IMR-90 (cell line): ENCODE data around the gene HOXB8. TPM values are rescaled to one million over a fixed set of nuclear protein-coding genes. Genes with fewer than 3 reads are reported as not detected.

ENCODE experiments used
- ATAC-seq: fragments of 200-7000 bp; cut with Tn5 transposase; 2 replicates; pipeline ENCODE4 v1.9.1; 2020; ENCODE audit warnings: low read depth, mild to moderate bottlenecking, moderate library complexity
- BruUV-seq: library from RNA; stranded (reverse); fragments of 400-500 nt; replicated peaks from 2 replicates; lab custom pipeline; 2021; lab: Mats Ljungman, UMichigan
- CTCF ChIA-PET: fragments of 300-600 bp; formaldehyde crosslinking; extraction: SDS; loops from one replicate; lab custom pipeline; 2021; ENCODE audit warnings: antibody characterized with exemption; lab: Yijun Ruan, JAX
- POLR2A ChIA-PET: fragments of 300-600 bp; sonication (Branson Sonifier 250); formaldehyde crosslinking; loops from one replicate; lab custom pipeline; 2022; ENCODE audit warnings: antibody characterized with exemption; ENCODE audit not compliant: unreplicated experiment; lab: Charles Lee
- DNase-seq: peaks from one replicate; pipeline ENCODE4 v3.0.0; 2013
- H2AFZ ChIP-seq: replicated peaks from 2 replicates; pipeline ENCODE3; 2013; ENCODE audit warnings: low read length, mild to moderate bottlenecking; ENCODE audit not compliant: poor library complexity
- H2AK5ac ChIP-seq: 2 replicates; pipeline ENCODE4 v1.6.1; 2013; ENCODE audit warnings: low read depth, low read length, inconsistent platforms
- H2AK9ac ChIP-seq: replicated peaks from 2 replicates; pipeline ENCODE3; 2013; ENCODE audit warnings: mild to moderate bottlenecking, low read depth, low read length, moderate library complexity; ENCODE audit not compliant: poor library complexity
- H2BK120ac ChIP-seq: 2 replicates; pipeline ENCODE4 v1.6.1; 2013; ENCODE audit warnings: low read depth, low read length, inconsistent platforms
- H2BK15ac ChIP-seq: 3 replicates; pipeline ENCODE4 v1.6.1; 2013; ENCODE audit warnings: low read depth, low read length, inconsistent platforms
- H2BK20ac ChIP-seq: 2 replicates; pipeline ENCODE4 v1.6.1; 2013; ENCODE audit warnings: low read depth, mild to moderate bottlenecking, inconsistent platforms, low read length, moderate library complexity
- H2BK5ac ChIP-seq: 2 replicates; pipeline ENCODE4 v1.6.1; 2013; ENCODE audit warnings: mild to moderate bottlenecking, low read depth, low read length, inconsistent platforms; ENCODE audit not compliant: poor library complexity, severe bottlenecking
- H3K14ac ChIP-seq: replicated peaks from 2 replicates; pipeline ENCODE4 v1.6.1; 2013; ENCODE audit warnings: low read depth, low read length, inconsistent platforms
- H3K18ac ChIP-seq: 2 replicates; pipeline ENCODE4 v1.6.1; 2013; ENCODE audit warnings: low read depth, low read length, control low read depth
- H3K23ac ChIP-seq: 2 replicates; pipeline ENCODE4 v1.6.1; 2013; ENCODE audit warnings: low read depth, low read length, inconsistent platforms
- H3K27ac ChIP-seq: 2 replicates; pipeline ENCODE4 v1.5.1; 2013; ENCODE audit warnings: mild to moderate bottlenecking, control low read depth, low read length; ENCODE audit not compliant: insufficient read depth
- H3K27me3 ChIP-seq: 2 replicates; pipeline ENCODE4 v1.6.1; 2013; ENCODE audit warnings: low read length; ENCODE audit not compliant: control insufficient read depth, insufficient read depth
- H3K36me3 ChIP-seq: 2 replicates; pipeline ENCODE4 v1.6.1; 2013; ENCODE audit warnings: low read length, mixed read lengths; ENCODE audit not compliant: control insufficient read depth, insufficient read depth
- H3K4ac ChIP-seq: 2 replicates; pipeline ENCODE4 v1.6.1; 2013; ENCODE audit warnings: low read depth, low read length, inconsistent platforms
- H3K4me1 ChIP-seq: 2 replicates; pipeline ENCODE4 v1.6.1; 2013; ENCODE audit warnings: low read length, mixed read lengths; ENCODE audit not compliant: control insufficient read depth, insufficient read depth
- H3K4me2 ChIP-seq: 2 replicates; pipeline ENCODE4 v1.6.1; 2013; ENCODE audit warnings: low read depth, mild to moderate bottlenecking, control low read depth, low read length, moderate library complexity
- H3K4me3 ChIP-seq: 2 replicates; pipeline ENCODE4 v1.5.1; 2013; ENCODE audit warnings: low read depth, mild to moderate bottlenecking, control low read depth, low read length, moderate library complexity; ENCODE audit not compliant: insufficient read depth
- H3K56ac ChIP-seq: 2 replicates; pipeline ENCODE4 v1.6.1; 2013; ENCODE audit warnings: low read length, inconsistent platforms; ENCODE audit not compliant: insufficient read depth; ENCODE audit errors: extremely low read depth
- H3K79me1 ChIP-seq, 2 experiments: 2 replicates each; pipeline ENCODE4 v1.6.1; 2013; ENCODE audit warnings: low read length in 2 of 2, inconsistent platforms in 1 of 2, low read depth in 1 of 2
- H3K9ac ChIP-seq: 2 replicates; pipeline ENCODE4 v1.6.1; 2013; ENCODE audit warnings: low read depth, low read length, control low read depth
- H3K9me1 ChIP-seq: 2 replicates; pipeline ENCODE4 v1.6.1; 2013; ENCODE audit warnings: low read length, inconsistent platforms; ENCODE audit not compliant: insufficient read depth
- H3K9me3 ChIP-seq: 2 replicates; pipeline ENCODE4 v1.6.1; 2013; ENCODE audit warnings: low read length; ENCODE audit not compliant: control insufficient read depth, insufficient read depth
- H4K20me1 ChIP-seq: 2 replicates; pipeline ENCODE4 v1.6.1; 2013; ENCODE audit warnings: low read length, inconsistent platforms; ENCODE audit not compliant: insufficient read depth
- H4K5ac ChIP-seq: 2 replicates; pipeline ENCODE4 v1.6.1; 2013; ENCODE audit warnings: mild to moderate bottlenecking, low read depth, low read length, control low read depth
- H4K8ac ChIP-seq, 2 experiments: 2 replicates each; pipeline ENCODE4 v1.6.1; 2013; ENCODE audit warnings: low read depth in 2 of 2, low read length in 2 of 2, control low read depth in 1 of 2, inconsistent platforms in 1 of 2
- H4K91ac ChIP-seq: 2 replicates; pipeline ENCODE4 v1.6.1; 2013; ENCODE audit warnings: low read depth, low read length, inconsistent platforms; ENCODE audit not compliant: insufficient read depth
- BHLHE40 ChIP-seq: fragments of 150-350 bp; IDR thresholded peaks from 2 replicates; pipeline ENCODE4 v1.6.1; 2016; ENCODE audit warnings: mild to moderate bottlenecking, low read depth, low read length
- RAD21 ChIP-seq: IDR thresholded peaks from 2 replicates; pipeline ENCODE4 v1.6.1; 2012; ENCODE audit warnings: low read length, improper control_type of control experiment
- WGBS, 2 experiments: methylation state at CpG; one replicate each; pipeline versions ENCODE4 v1.1.5 to v1.1.7; 2013; ENCODE audit warnings: missing lambda C conversion rate in 2 of 2; ENCODE audit not compliant: insufficient read length in 1 of 2; ENCODE audit errors: extremely low coverage in 2 of 2; 5-methylcytosine and 5-hydroxymethylcytosine counted together
- dilution Hi-C: fragments of 300-500 bp; cut with HindIII; formaldehyde crosslinking; loops from one replicate; pipeline ENCODE4 v1.14.3; 2018; ENCODE audit warnings: low sequenced_read_pairs; ENCODE audit not compliant: unreplicated experiment
- in situ Hi-C: fragments of 300-500 bp; cut with MboI; formaldehyde crosslinking; loops from 3 replicates; pipeline ENCODE4 v1.14.3; 2019; ENCODE audit warnings: low sequenced_read_pairs, inconsistent platforms, mixed read lengths
- intact Hi-C: fragments of 100-400 bp; cut with micrococcal nuclease; formaldehyde crosslinking; loops from 2 replicates; pipeline ENCODE4 v1.10.0; 2022
- polyA plus RNA-seq, 3 experiments: library from polyadenylated mRNA; depleted of rRNA; stranded (reverse); fragments of >200 nt; gene quantifications; 2 replicates each; pipeline ENCODE4 v1.2.3, GENCODE V29; 2012; ENCODE audit warnings: low replicate concordance in 1 of 3
- total RNA-seq: library from RNA; depleted of rRNA; stranded (reverse); fragments of >200 nt; gene quantifications from 2 replicates; pipeline ENCODE4 v1.2.3, GENCODE V29; 2012
- TF ChIP-seq, protein P1 (sequence below): fragments of 150-350 bp; IDR thresholded peaks from 2 replicates; pipeline ENCODE4 v1.6.1; 2016; ENCODE audit warnings: low read depth, mild to moderate bottlenecking, low read length, moderate library complexity, borderline replicate concordance
- TF ChIP-seq, protein P2 (sequence below): fragments of 150-350 bp; IDR thresholded peaks from 2 replicates; pipeline ENCODE4 v1.6.1; 2017; ENCODE audit warnings: mild to moderate bottlenecking, antibody characterized with exemption, low read length, low read depth

The HOXB8 gene
- total and polyA plus RNA-seq, 2 of the 4 experiments (the other 2 are of a cell fraction), result 0.54 to 5.3 TPM

DNA sequence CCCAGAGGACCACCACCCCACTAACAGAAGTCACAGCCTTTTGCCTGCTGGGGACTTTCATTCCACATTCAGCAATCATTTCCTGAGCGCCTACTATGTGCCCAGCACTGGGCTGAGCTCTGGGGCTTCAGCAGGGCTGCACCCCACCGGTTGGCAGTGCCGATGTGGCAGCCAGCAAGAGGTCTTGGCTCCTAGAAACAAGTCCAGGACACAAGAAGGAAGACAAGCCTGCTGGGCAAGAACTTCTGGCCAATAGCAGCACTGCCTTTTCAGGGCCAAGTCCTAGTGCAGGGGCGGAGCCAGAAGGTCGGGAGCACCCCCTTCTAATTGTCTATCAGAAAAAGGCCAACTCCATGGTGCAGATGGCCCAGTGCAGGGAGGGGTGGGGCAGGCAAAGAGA lies 24.0 kb upstream of the HOXB8 start:
- DNase-seq, result no peak
- Histone ChIP-seq H3K79me1 (no peaks in the 10 kb centered on the region), H4K8ac (no peak overlapping the region), H4K20me1 (no peaks in the 10 kb centered on the region; the same call in 1 of the 2 replicates), H3K27me3 (peaks cover 99% of the 10 kb centered on the region), H2AFZ (no peak overlapping the region), H3K4me2 (no peak overlapping the region), H2BK20ac (no peak overlapping the region), H3K27ac (no peak overlapping the region), H3K4me3 (no peak overlapping the region), H3K9me1 (no peaks in the 10 kb centered on the region), H3K23ac (no peak overlapping the region), H3K4ac (no peak overlapping the region), H3K36me3 (no peaks in the 10 kb centered on the region), H2BK5ac (no peak overlapping the region), H3K4me1 (no peaks in the 10 kb centered on the region), H3K18ac (no peak overlapping the region), H4K5ac (no peak overlapping the region), H3K9me3 (peaks cover 14% of the 10 kb centered on the region), H2BK15ac (no peak overlapping the region), H2AK5ac (no peak overlapping the region), H4K91ac (no peak overlapping the region), H3K9ac (no peak overlapping the region), H2AK9ac (no peak overlapping the region), H3K14ac (no peak overlapping the region), H3K56ac (no peak overlapping the region), H2BK120ac (no peak overlapping the region)
- BruUV-seq, result no TSS peak
- ChIA-PET POLR2A (no interaction called here), CTCF (no interaction called here)
- no peak for ATAC-seq
- no peak for TF ChIP-seq BHLHE40
- TF ChIP-seq, protein P1, sequence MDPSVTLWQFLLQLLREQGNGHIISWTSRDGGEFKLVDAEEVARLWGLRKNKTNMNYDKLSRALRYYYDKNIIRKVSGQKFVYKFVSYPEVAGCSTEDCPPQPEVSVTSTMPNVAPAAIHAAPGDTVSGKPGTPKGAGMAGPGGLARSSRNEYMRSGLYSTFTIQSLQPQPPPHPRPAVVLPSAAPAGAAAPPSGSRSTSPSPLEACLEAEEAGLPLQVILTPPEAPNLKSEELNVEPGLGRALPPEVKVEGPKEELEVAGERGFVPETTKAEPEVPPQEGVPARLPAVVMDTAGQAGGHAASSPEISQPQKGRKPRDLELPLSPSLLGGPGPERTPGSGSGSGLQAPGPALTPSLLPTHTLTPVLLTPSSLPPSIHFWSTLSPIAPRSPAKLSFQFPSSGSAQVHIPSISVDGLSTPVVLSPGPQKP, result no peak
- TF ChIP-seq, protein P2, sequence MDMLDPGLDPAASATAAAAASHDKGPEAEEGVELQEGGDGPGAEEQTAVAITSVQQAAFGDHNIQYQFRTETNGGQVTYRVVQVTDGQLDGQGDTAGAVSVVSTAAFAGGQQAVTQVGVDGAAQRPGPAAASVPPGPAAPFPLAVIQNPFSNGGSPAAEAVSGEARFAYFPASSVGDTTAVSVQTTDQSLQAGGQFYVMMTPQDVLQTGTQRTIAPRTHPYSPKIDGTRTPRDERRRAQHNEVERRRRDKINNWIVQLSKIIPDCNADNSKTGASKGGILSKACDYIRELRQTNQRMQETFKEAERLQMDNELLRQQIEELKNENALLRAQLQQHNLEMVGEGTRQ, result no peak
- TF ChIP-seq RAD21, result no peak
- WGBS, 2 experiments, result 0% methylated on average over 2 of the region's 5 CpGs; no CpG with 5 or more reads in 1 of the 2 experiments
- dilution Hi-C loops (no loop called here), in situ Hi-C loops (no loop called here), intact Hi-C loops (no loop called here)
